Stimulated activated CD4-positive, alpha-beta T cell treated with anti-CD3 and anti-CD28 coated beads, Interleukin-15, amount 100 ng/mL, for 24 hours (primary cell): ENCODE measurements around the gene ANAPC16.
"Not testable (repeated sequence)": the region's sequence is repeated elsewhere in the genome, so short reads cannot be mapped to it uniquely, and the experiment has no call there.

Experiments used
- DNase-seq: peaks from one replicate; pipeline ENCODE4 v3.0.0-alpha.2; 2020

The ANAPC16 gene

GRCh38 chr10:72215611-72216549 is at the start of gene ANAPC16, which contains the start of gene ASCC1:
ANAPC16 (plus strand) TSS chr10:72216012; CDS start chr10:72223915, 7,903 bp downstream.
ASCC1 (minus strand) TSS chr10:72216276; CDS start chr10:72213298, 2,978 bp downstream.
- peak; percentile 96 for DNase-seq

DNA sequence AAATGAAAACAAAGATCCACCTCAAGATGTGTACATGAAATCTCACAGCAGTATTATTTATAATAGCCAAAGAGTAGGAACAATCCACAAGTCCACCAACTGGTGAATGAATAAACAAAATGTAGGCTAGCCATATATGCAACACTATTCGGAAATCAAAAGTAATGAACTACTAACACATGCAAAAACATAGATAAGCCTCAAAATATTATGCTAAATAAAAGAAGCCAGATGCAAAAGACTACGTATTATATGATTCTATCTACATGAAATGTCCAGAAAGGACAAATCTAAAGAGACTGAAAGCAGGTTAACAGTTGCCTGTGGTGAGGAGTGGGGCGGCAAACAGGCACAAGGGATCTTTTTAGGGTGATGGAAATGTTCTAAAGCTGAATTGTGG is 48.7 kb upstream of the ANAPC16 start:
- no peak for DNase-seq

- no peak for DNase-seq
Measured at GRCh38 chr10:72170263-72170662, 45.5 kb upstream of the ANAPC16 start.

- DNase-seq, result no peak
Measured at GRCh38 chr10:72170733-72171132, 45.1 kb upstream of the ANAPC16 start.

GRCh38 chr10:72171175-72171630 is 44.6 kb upstream of the ANAPC16 start:
- DNase-seq, result no peak

GRCh38 chr10:72173262-72173618 is 42.6 kb upstream of the ANAPC16 start:
- DNase-seq, result no peak

GRCh38 chr10:72173619-72174296 is 42.1 kb upstream of the ANAPC16 start:
- no peak for DNase-seq

DNA sequence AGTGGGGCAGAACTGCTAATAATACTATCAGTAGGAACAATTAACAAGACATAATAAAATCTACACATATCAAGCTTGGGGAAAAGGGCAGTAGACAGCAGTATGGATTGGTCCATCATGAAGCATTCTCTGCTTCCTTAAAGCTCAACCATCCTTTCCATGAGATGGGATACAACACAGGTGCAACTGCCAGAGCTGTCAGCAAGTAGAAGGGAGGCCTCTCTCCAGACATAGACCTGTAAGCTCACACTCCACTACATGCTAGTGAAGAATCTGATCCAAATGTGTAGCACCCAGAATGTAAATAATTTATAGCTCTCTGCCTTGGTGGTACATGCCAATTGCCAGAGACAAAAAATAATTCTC is 41.5 kb upstream of the ANAPC16 start:
- no peak for DNase-seq

DNA sequence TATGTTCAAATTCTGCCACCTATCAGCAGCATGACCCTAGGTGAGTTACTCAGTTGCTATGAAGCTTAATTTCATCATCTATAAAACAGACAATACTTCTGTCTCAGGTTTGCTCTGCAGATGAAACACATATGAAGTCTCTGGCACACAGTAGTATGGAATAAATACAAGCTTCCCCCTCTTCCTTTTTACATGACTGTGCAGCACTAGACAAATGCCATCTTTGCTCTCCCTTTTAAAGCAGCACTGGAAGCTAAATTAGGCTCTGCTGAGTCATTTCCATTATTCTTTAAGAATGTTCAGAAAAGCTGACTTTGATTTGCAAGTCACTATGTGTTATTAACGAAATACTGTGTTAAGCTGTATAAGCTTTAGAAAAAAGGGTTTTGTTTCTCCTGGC is 40.7 kb upstream of the ANAPC16 start:
- DNase-seq, result no peak

DNA sequence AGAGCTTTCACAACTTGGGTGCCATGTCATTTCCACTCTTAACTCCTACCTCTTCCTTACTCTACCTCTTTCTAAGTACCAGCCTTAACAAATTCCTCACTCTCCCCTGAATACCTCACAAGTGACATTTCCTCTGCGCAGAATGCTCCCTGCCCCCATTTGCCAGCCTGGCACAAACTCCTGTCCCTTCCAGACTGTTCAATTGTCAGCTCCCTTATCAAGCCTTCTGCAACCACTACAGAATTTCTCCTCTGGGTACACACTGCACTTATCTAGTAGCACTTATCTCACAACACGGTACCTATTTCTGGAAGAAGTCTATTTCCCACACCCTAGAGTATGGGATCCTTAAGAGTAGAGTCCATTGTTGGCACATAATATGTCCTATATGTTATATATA is 39.1 kb upstream of the ANAPC16 start:
- no peak for DNase-seq

DNA sequence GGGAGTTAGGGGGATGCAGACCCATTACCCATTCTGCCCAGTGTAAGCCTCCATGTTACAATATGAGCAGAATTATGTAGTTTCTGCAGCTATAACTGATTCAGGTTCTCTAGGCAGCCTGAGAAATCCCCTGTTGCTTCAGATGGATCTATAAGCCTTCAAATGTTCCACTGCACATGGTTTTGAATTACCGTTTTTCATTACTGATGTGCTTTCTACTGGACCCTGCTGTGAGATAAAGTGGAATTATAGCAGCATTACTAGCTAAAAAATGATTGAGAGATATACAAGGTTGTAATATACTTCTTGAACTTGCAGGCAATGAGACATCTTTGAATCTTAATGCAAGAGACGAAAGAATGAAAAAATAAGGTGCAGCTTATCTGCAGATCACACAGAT is 38.4 kb upstream of the ANAPC16 start:
- no peak for DNase-seq

GRCh38 chr10:72184156-72184555 is 31.7 kb upstream of the ANAPC16 start:
- DNase-seq, result no peak

GRCh38 chr10:72186258-72186981 is 29.4 kb upstream of the ANAPC16 start:
- DNase-seq, result no peak

DNA sequence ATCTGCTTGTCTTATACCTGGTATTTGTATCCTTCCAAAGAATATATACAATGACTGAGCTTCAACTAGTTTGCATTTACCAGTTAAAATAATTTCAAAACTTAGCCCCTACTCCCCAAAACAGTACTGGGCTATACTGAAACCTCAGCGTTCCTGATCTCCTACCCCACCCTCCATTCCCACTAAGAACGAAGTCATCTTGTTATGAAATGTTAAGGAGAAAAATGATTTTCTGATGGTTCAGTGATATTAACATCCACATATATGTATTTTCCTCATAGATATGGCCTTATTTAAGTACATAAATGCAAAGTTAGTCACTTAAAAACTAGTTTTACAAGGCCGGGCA is 28.9 kb upstream of the ANAPC16 start:
- no peak for DNase-seq

DNA sequence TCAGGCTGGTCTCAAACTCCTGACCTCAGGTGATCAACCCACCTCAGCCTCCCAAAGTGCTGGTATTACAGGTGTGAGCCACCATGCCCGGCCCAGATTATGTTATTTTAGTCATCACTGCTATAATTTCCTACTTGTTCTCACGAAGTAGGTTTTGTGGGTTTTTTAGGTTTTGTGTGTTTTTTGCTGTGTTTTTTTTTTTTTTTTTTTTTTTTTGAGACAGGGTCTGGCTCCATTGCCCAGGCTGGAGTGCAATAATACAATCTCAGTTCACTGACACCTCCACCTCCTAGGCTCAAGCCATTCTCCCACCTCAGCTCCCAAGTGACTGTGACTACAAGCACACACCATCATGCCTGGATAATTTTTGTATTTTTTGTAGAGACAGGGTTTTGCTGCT is 20.9 kb upstream of the ANAPC16 start:
- no peak for DNase-seq

DNA sequence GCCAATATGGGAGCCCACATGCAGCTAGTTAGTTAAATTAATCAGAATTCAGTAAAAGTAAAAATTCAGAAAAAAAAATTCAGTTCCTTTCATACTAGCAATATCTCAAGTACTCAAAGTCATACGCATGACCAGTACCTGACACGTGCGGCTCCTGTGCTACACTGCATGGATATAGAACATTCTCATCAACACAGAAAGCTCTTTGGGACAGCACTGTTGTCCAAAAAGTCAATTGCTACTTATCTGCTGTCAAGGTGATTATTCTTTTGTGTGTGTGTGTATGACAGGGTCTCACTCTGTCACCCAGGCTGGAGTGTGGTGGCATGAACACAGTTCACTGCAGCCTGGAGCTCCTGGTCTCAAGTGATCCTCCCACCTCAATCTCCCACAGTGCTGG is 14.9 kb upstream of the ANAPC16 start:
- DNase-seq, result no peak

DNA sequence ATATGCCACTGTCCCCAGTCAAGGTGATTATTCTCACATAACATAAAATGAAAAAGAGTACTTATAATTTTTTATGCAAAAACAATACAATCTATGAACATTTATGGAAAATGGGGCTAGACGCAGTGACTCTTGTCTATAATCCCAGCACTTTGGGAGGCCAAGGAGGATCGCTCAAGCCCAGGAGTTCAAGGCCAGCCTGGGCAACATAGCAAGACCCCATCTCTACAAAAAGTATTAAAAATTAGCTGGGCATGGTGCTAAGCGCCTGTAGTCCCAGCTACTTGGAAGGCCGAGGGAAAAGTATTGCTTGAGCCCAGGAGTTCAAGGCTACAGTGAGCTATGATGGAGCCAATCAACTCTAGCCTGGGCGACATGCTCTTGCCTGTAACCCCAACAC is 14.5 kb upstream of the ANAPC16 start:
- DNase-seq, result no peak

- DNase-seq, result no peak
Measured at GRCh38 chr10:72204296-72204695, 11.5 kb upstream of the ANAPC16 start.

DNA sequence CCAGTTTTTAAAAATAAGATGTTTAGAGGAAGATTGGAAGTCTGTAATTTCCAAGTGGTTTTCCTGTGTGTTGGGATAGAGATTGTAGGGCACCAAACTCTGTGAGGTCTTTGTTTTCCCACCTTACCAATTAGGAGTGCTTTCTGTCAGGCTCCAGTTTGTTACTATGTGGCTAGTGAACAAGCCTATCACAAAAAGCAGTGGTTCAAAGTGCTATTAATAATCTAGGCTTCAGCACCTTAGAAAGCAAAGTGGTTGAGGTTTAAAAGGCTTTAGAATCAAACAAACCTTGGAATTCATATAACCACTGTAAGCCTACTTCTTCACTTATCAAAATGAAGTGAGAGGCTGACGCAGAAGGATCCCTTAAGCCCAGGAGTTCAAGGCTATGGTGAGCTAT is 11.1 kb upstream of the ANAPC16 start:
- no peak for DNase-seq

GRCh38 chr10:72206511-72207229 is 9.1 kb upstream of the ANAPC16 start:
- DNase-seq, result no peak

GRCh38 chr10:72208526-72208925 is 7.3 kb upstream of the ANAPC16 start:
- DNase-seq, result not testable (repeated sequence)

GRCh38 chr10:72211381-72211780 is 4.4 kb upstream of the ANAPC16 start:
- DNase-seq, result not testable (repeated sequence)

DNA sequence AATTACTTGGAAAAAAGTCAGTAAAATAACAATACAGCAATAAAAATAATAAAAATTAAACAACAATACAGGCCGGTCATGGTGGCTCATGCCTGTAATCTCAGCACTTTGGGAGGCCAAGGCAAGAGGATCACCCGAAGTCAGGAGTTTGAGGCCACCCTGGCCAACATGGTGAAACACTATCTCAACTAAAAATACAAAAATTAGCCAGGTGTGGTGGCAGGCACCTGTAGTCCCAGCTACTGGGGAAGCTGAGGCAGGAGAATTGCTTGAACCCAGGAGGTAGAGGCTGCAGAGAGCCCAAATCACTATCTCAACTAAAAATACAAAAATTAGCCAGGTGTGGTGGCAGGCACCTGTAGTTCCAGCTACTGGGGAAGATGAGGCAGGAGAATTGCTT is 4.0 kb upstream of the ANAPC16 start:
- DNase-seq, result not testable (repeated sequence)
